K562 treated with DMSO at 1 percent for 48 hours (cell line): ENCODE data around the gene AGO4. TPM values are rescaled to one million over a fixed set of nuclear protein-coding genes. Genes with fewer than 3 reads are reported as not detected.

Experiments used
- total RNA-seq: library from RNA; unstranded; fragments of 300-600 nt; gene quantifications from 2 replicates; pipeline ENCODE4 v1.2.3, GENCODE V29; 2022; ENCODE audit warnings: low replicate concordance; ENCODE audit errors: extremely low read depth

AGO4 gene
- total RNA-seq = not detected in 2 replicates

GRCh38 chr1:35807614-35808449 is at the start of gene AGO4:
Gene AGO4 (plus strand): TSS chr1:35808016. CDS start chr1:35808417, 401 bp downstream.

GRCh38 chr1:35882945-35883634 is 75.3 kb downstream of the AGO4 start, which contains the start of gene AGO1:
Gene AGO1 (plus strand): TSS chr1:35883209. CDS start chr1:35883422, 213 bp downstream.

Other genes with a start within 250 kb of the AGO4 start
- not detected in 2 replicates for gene TFAP2E, start 234.7 kb upstream of the AGO4 start, total RNA-seq
- gene PSMB2, start 166.5 kb upstream of the AGO4 start, total RNA-seq = not detected in 2 replicates
- gene C1orf216, start 89.1 kb upstream of the AGO4 start, total RNA-seq = not detected in 2 replicates
- gene CLSPN, start 38.0 kb upstream of the AGO4 start, total RNA-seq = not detected in 2 replicates
- not detected in 2 replicates for gene AGO1, start 75.2 kb downstream of the AGO4 start, total RNA-seq
- gene AGO3, start 123.1 kb downstream of the AGO4 start, total RNA-seq = not detected in 2 replicates